Nephron (organoid): ENCODE results near the gene KSR1.
A peak's percentile ranks its signal among the peaks of the same experiment; 100 is the strongest.
"Not testable (repeated sequence)": the region's sequence is repeated elsewhere in the genome, so short reads cannot be mapped to it uniquely, and the experiment has no call there.

Source experiments
- H3K27ac Mint-ChIP-seq, 3 experiments: 2 replicates each; pipeline ENCODE4 v1.8.0; 2020; ENCODE audit warnings: mixed read lengths in 3 of 3, mild to moderate bottlenecking in 2 of 3, moderate library complexity in 1 of 3
- H3K27me3 Mint-ChIP-seq: 2 replicates; pipeline ENCODE4 v1.8.0; 2021; ENCODE audit warnings: low read depth, mild to moderate bottlenecking, moderate library complexity, mixed read lengths
- H3K36me3 Mint-ChIP-seq: 2 replicates; pipeline ENCODE4 v1.8.0; 2020; ENCODE audit warnings: low read depth, mixed read lengths
- H3K4me1 Mint-ChIP-seq: 2 replicates; pipeline ENCODE4 v1.8.0; 2020; ENCODE audit warnings: mixed read lengths
- H3K4me3 Mint-ChIP-seq, 3 experiments: 2 replicates each; pipeline ENCODE4 v1.8.0; 2020; ENCODE audit warnings: mild to moderate bottlenecking in 3 of 3, mixed read lengths in 3 of 3, moderate library complexity in 2 of 3
- H3K9me3 Mint-ChIP-seq: 2 replicates; pipeline ENCODE4 v1.8.0; 2020; ENCODE audit warnings: mixed read lengths
- TF ChIP-seq, protein P1 (sequence below), 3 experiments: fragments of 200-600 bp; sonication (generic); IDR thresholded peaks; one replicate each; pipeline ENCODE4 v1.5.0; 2021; ENCODE audit warnings: antibody characterized with exemption in 3 of 3; ENCODE audit not compliant: unreplicated experiment in 3 of 3

KSR1 gene

DNA sequence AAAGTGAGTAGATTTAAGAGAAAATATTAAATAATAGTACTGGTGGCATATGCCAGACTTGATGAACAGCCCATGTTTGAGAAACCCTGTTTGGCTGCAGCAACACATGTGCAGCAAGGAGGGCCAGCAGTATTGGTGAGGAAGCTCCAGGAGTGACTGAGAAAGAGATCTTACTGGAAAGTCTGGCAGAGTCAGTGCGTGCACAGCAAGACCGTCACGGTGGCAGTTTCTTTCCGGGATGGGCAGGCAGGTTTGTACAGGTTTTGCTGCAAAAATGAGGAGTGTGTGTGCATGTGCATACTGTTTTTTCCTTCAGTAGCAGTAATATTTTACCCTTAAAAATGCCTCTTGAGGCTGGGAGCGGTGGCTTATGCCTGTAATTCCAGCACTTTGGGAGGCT, 41.4 kb downstream of the KSR1 start:
- peaks cover 17% of the 10 kb centered on the region for H3K36me3 Mint-ChIP-seq
- peak overlapping the region; percentile 96 to 100 (median 98) for H3K27ac Mint-ChIP-seq
- TF ChIP-seq, protein P1, sequence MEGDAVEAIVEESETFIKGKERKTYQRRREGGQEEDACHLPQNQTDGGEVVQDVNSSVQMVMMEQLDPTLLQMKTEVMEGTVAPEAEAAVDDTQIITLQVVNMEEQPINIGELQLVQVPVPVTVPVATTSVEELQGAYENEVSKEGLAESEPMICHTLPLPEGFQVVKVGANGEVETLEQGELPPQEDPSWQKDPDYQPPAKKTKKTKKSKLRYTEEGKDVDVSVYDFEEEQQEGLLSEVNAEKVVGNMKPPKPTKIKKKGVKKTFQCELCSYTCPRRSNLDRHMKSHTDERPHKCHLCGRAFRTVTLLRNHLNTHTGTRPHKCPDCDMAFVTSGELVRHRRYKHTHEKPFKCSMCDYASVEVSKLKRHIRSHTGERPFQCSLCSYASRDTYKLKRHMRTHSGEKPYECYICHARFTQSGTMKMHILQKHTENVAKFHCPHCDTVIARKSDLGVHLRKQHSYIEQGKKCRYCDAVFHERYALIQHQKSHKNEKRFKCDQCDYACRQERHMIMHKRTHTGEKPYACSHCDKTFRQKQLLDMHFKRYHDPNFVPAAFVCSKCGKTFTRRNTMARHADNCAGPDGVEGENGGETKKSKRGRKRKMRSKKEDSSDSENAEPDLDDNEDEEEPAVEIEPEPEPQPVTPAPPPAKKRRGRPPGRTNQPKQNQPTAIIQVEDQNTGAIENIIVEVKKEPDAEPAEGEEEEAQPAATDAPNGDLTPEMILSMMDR (IDR thresholded peaks at IDR 0.05; ENCODE audit: unreplicated experiment in 3 of 3): no peak
- no peak overlapping the region for H3K4me3 Mint-ChIP-seq
- H3K9me3 Mint-ChIP-seq: peaks cover 11% of the 10 kb centered on the region
- H3K4me1 Mint-ChIP-seq: peaks cover 60% of the 10 kb centered on the region
- peaks cover 11% of the 10 kb centered on the region for H3K27me3 Mint-ChIP-seq

DNA sequence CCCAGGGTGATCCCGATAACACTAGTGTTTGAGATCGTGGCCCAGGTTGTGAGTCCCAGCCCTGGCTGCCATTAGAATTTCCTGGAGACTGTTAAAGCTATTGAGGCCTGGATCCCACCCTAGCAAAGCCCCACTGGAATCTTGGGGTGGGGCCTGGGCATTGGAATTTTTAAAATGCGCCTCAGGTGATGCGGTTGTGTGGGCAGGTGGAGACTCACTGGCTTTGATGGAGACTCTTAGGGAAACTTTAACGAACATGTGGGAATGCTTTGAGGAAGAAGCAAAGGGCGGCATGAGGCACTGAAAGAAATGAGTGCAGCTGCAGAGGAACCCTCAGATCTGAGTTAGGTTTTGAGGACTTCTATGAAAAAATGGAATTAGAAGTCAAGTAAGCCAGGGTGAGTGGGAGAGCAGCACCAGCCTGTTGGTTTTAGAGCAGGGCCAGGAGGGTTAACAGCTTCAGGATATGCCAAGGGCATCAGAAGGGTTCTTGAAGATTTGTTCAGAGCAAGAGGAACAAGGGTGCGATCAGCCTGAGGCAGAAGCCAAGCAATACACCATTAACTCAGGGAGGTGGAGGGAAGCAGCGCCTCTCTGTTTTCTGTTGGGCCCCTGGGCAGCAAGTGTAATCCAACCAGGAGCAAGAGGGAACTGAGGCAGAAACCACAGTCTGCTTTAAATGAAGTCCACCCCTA, 42.5 kb downstream of the KSR1 start:
- Mint-ChIP-seq H3K4me1 (peaks cover 60% of the 10 kb centered on the region), H3K4me3 (no peak overlapping the region), H3K9me3 (peaks cover 11% of the 10 kb centered on the region), H3K27me3 (peaks cover 11% of the 10 kb centered on the region), H3K36me3 (peaks cover 17% of the 10 kb centered on the region), H3K27ac (peak overlapping the region; percentile 84 to 100 (median 90))
- TF ChIP-seq, protein P1 (IDR thresholded peaks at IDR 0.05; ENCODE audit: unreplicated experiment in 3 of 3): no peak

DNA sequence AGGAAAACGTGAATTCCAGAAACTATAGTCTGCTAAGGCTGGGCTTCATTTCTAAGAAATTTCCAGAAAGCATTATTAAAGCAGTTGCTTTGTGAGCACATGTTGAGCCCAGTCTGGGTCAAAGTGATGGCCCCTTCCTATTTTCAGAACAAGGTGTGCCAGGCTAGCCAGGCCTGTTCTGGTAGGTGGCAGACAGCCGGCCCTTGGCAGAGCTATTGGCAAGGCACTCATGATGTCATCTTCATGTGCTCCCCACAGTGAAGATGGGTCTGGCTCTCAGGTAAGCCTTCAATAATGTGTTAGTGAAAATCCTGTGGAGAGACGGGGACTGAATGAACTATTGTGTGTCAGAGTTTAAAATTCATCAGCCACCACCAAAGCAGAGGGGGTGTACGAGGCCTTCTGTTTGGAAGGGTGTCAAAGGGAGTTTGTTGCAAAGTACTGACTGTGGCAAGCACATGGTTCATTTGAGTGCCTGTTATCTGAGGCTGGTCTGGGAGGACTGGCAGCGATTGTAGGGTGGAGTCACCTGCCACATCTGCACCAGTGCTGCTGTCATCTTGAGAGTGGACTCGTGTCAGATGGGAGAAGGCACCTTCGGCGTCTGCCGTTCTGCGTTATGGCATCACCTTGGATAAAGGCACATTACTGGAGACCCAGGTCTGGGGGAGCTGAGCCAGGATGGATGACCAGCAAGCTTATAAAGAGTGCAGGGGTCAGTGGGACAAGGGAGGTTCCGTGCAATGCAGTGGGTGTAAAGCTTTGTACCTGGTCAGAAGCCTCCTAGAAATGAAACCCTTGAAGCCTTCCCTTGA, 43.4 kb downstream of the KSR1 start:
- TF ChIP-seq, protein P1 (IDR thresholded peaks at IDR 0.05; ENCODE audit: unreplicated experiment in 3 of 3): no peak
- H3K4me1 Mint-ChIP-seq: peaks cover 58% of the 10 kb centered on the region
- no peak overlapping the region for H3K4me3 Mint-ChIP-seq
- peaks cover 17% of the 10 kb centered on the region for H3K36me3 Mint-ChIP-seq
- H3K27me3 Mint-ChIP-seq: peaks cover 11% of the 10 kb centered on the region
- H3K27ac Mint-ChIP-seq: peak overlapping the region; percentile 48 to 100 (median 90)
- peaks cover 11% of the 10 kb centered on the region for H3K9me3 Mint-ChIP-seq

DNA sequence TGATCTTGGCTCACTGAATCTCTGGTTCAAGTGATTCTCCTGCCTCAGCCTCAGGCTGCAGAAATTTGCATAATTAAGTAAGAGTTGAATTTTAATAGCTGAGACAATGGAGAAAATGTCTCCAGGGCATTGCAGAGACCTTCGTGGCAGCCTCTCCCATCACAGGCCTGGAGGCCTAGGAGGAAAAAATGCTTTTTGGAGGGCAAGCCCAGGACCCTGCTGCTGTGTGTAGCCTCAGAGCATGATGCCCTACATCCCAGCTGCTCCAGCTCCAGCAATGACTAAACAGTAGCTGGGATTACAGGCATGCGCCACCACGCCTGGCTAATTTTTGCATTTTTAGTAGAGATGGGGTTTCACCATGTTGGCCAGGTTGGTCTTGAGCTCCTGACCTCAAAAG, 45.1 kb downstream of the KSR1 start:
- not testable (repeated sequence) for H3K4me3 Mint-ChIP-seq, H3K27ac Mint-ChIP-seq
- Mint-ChIP-seq H3K27me3 (peaks cover 11% of the 10 kb centered on the region), H3K36me3 (peaks cover 17% of the 10 kb centered on the region), H3K4me1 (peaks cover 55% of the 10 kb centered on the region), H3K9me3 (peaks cover 11% of the 10 kb centered on the region)

DNA sequence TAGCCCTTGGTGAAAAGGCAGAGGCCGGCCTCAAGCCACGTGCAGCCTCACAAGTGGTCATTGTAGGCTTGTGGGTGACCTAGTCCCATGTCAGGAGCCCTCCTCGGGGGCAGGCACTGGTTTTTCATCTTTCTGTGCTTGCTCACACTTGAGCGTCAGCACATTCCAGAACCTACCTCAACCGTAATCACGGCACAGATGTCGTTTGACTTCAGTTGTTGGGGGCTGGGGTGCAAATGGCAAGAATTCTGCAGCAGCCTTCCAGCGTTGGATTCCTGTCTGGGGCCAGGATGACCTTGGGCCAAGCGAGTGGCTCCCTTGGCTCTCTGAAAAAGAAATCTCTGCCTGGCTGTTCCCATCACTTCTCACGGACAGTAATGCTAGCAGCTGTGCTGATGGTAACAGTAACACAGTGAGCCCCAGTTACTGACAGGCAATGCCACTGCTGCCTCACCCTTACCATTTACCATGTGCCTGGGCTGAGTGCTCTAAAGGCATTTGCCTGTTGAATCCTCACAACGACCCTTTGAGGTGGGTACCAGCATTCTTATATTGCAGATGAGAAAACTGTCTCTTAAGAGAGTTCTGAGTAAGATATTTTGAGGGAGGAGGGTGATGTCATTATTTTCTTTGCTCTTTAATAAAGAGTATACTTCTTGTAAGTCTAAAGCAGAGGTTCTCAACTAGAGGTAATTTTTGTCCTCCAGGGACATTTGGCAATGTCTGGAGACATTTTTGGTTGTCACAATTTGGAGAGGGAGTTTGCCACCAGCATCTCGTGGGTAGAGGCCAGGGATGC, 46.5 kb downstream of the KSR1 start:
- Mint-ChIP-seq H3K27me3 (peaks cover 9% of the 10 kb centered on the region), H3K4me1 (peaks cover 52% of the 10 kb centered on the region), H3K9me3 (peaks cover 11% of the 10 kb centered on the region), H3K4me3 (no peak overlapping the region), H3K36me3 (peaks cover 17% of the 10 kb centered on the region), H3K27ac (peak overlapping the region; percentile 72 to 89 (median 80))
- TF ChIP-seq, protein P1 (IDR thresholded peaks at IDR 0.05; ENCODE audit: unreplicated experiment in 3 of 3): no peak

DNA sequence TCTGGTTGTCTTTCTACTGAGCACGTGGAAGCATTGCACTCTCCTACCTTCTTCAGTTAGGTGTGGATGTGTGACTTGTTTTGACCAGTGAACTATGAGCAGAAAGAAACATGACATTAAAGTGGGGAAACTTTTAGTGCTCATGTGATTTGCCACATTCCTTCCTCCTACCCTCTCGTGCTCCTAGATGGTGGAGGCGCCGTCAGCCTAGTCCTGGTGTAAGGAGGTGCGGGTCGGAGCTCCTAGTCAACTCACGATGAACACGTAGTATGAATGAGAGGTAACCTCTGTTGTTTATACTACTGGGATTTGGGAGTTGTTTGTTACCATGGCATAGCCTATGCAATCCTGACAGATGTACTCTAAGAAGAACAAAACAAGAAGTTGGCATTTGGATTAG, 47.4 kb downstream of the KSR1 start:
- Mint-ChIP-seq H3K27ac (peak overlapping the region; percentile 57 to 95 (median 89)), H3K27me3 (peaks cover 4% of the 10 kb centered on the region), H3K4me1 (peaks cover 50% of the 10 kb centered on the region), H3K9me3 (peaks cover 11% of the 10 kb centered on the region), H3K36me3 (peaks cover 17% of the 10 kb centered on the region), H3K4me3 (no peak overlapping the region)
- TF ChIP-seq, protein P1 (IDR thresholded peaks at IDR 0.05; ENCODE audit: unreplicated experiment in 3 of 3): no peak
